Hematopoietic multipotent progenitor cell treated with erythropoietin and hydrocortisone succinate and interleukin-3 and kit ligand, for 15 days (in vitro differentiated cells): ENCODE measurements around the gene CCDC120.
A peak's percentile ranks its signal among the peaks of the same experiment; 100 is the strongest.

Source experiments
- DNase-seq: peaks from one replicate; pipeline ENCODE4 v3.0.0-alpha.2; 2015; ENCODE audit warnings: low spot score

Gene CCDC120

GRCh38 chrX:49063715-49064114 lies 4.9 kb downstream of the CCDC120 start:
- DNase-seq = no peak

GRCh38 chrX:49064303-49064702 lies 5.5 kb downstream of the CCDC120 start:
- no peak for DNase-seq

GRCh38 chrX:49064735-49065134 lies 5.9 kb downstream of the CCDC120 start:
- no peak for DNase-seq

GRCh38 chrX:49066278-49066677 lies 7.5 kb downstream of the CCDC120 start:
- DNase-seq = no peak

- no peak for DNase-seq
These were observed 7.9 kb downstream of the CCDC120 start for GRCh38 chrX:49066690-49067089.

GRCh38 chrX:49067285-49068120 lies 8.7 kb downstream of the CCDC120 start:
- DNase-seq = no peak

GRCh38 chrX:49069038-49069437 lies 10.2 kb downstream of the CCDC120 start:
- no peak for DNase-seq

GRCh38 chrX:49070988-49071387 lies 12.2 kb downstream of the CCDC120 start:
- no peak for DNase-seq

GRCh38 chrX:49071877-49072711 lies 13.3 kb downstream of the CCDC120 start:
- DNase-seq = no peak

- no peak for DNase-seq
These were observed 13.9 kb downstream of the CCDC120 start for GRCh38 chrX:49072712-49073095.

- peak; percentile 87 for DNase-seq
These were observed 15.1 kb downstream of the CCDC120 start, which contains the start of gene PRAF2 for GRCh38 chrX:49073601-49074575. PRAF2 (minus strand) TSS chrX:49074002; CDS start chrX:49073987, 15 bp downstream.

- no peak for DNase-seq
These were observed 16.5 kb downstream of the CCDC120 start for GRCh38 chrX:49075347-49075746.

GRCh38 chrX:49077941-49078340 lies 19.1 kb downstream of the CCDC120 start:
- no peak for DNase-seq

- peak; percentile 76 for DNase-seq
These were observed 21.0 kb downstream of the CCDC120 start, which contains the start of gene WDR45 for GRCh38 chrX:49079489-49080428. WDR45 (minus strand) TSS chrX:49079887; CDS start chrX:49078095, 1,792 bp downstream.

GRCh38 chrX:49082271-49082871 lies 23.6 kb downstream of the CCDC120 start:
- DNase-seq = no peak

GRCh38 chrX:49089553-49089952 lies 30.8 kb downstream of the CCDC120 start:
- DNase-seq = peak; percentile 29

GRCh38 chrX:49096419-49096818 lies 37.6 kb downstream of the CCDC120 start:
- DNase-seq = no peak

GRCh38 chrX:49100704-49101628 lies 42.2 kb downstream of the CCDC120 start:
- peak; percentile 91 for DNase-seq

- DNase-seq = no peak
These were observed 42.8 kb downstream of the CCDC120 start for GRCh38 chrX:49101629-49101984.
